A549 (cell line): Measurements from ENCODE around the gene PUS1. TPM values are rescaled to one million over a fixed set of nuclear protein-coding genes. Genes with fewer than 3 reads are reported as not detected.

Source experiments
- ATAC-seq, 2 experiments: fragments of 200-7000 bp in 1 of 2; fragments of >200 bp in 1 of 2; cut with Nextera tagmentation in 1 of 2; cut with Tn5 transposase in 1 of 2; 3 replicates each; pipeline versions ENCODE4 v1.8.0 to v1.9.1; 2018 to 2020; ENCODE audit warnings: mild to moderate bottlenecking in 1 of 2, moderate library complexity in 1 of 2
- CTCF ChIA-PET: fragments of 300-600 bp; sonication (Branson Sonifier 250); formaldehyde crosslinking; extraction: SDS; loops from one replicate; lab custom pipeline; 2021; ENCODE audit warnings: antibody characterized with exemption, inconsistent platforms; lab: Yijun Ruan, JAX
- POLR2A ChIA-PET: fragments of 350-600 bp; formaldehyde crosslinking; extraction: SDS; loops from one replicate; lab custom pipeline; 2021; ENCODE audit warnings: antibody characterized with exemption, inconsistent platforms; lab: Yijun Ruan, JAX
- DNase-seq, 2 experiments: peaks; one replicate each; pipeline versions ENCODE4 v3.0.0 to v3.0.0-alpha.2; 2011 to 2016; ENCODE audit warnings: low read depth in 1 of 2, low spot score in 1 of 2
- FAIRE-seq: peaks from 2 replicates; lab custom pipeline; 2011; peaks lifted over from hg19 to GRCh38; lab: Jason Lieb, UNC
- H3K27ac ChIP-seq, 2 experiments: fragments of >200 bp; sonication (Bioruptor Twin); formaldehyde crosslinking; 3 replicates each; pipeline ENCODE4 v1.5.1; 2016 to 2017
- H3K4me1 ChIP-seq: fragments of >200 bp; sonication (Bioruptor Twin); formaldehyde crosslinking; 3 replicates; pipeline ENCODE4 v1.6.1; 2016
- H3K4me2 ChIP-seq: fragments of >200 bp; sonication (Bioruptor Twin); formaldehyde crosslinking; 3 replicates; pipeline ENCODE4 v1.6.1; 2016
- H3K4me3 ChIP-seq: fragments of >200 bp; sonication (Bioruptor Twin); formaldehyde crosslinking; 3 replicates; pipeline ENCODE4 v1.5.1; 2016
- H3K9me3 ChIP-seq: fragments of >200 bp; sonication (Bioruptor Twin); formaldehyde crosslinking; 3 replicates; pipeline ENCODE4 v1.6.1; 2016
- BCL3 ChIP-seq: fragments of >200 bp; sonication (Bioruptor Twin); formaldehyde crosslinking; IDR thresholded peaks from 3 replicates; pipeline ENCODE4 v1.6.1; 2016
- CBX2 ChIP-seq: fragments of 200-600 bp; sonication (generic); IDR thresholded peaks from 2 replicates; pipeline ENCODE4 v1.6.1; 2016; ENCODE audit warnings: low read depth, mild to moderate bottlenecking, borderline replicate concordance
- CBX8 ChIP-seq: fragments of 200-600 bp; sonication (generic); IDR thresholded peaks from 2 replicates; pipeline ENCODE4 v1.6.1; 2016
- CHD4 ChIP-seq: fragments of 200-600 bp; sonication (generic); IDR thresholded peaks from 2 replicates; pipeline ENCODE4 v1.6.1; 2016; ENCODE audit warnings: antibody characterized with exemption, mild to moderate bottlenecking, borderline replicate concordance
- EHMT2 ChIP-seq: fragments of 200-600 bp; sonication (generic); IDR thresholded peaks from 2 replicates; pipeline ENCODE4 v1.6.1; 2016; ENCODE audit warnings: antibody characterized with exemption, low read depth, mild to moderate bottlenecking, moderate library complexity
- ELK1 ChIP-seq: fragments of 150-350 bp; IDR thresholded peaks from 2 replicates; pipeline ENCODE4 v1.6.1; 2014; ENCODE audit warnings: low read depth, mild to moderate bottlenecking, low read length
- EP300 ChIP-seq, 2 experiments: fragments of >200 bp; sonication (Bioruptor Twin); formaldehyde crosslinking; IDR thresholded peaks; 2 replicates in 1 of 2; 3 replicates in 1 of 2; pipeline ENCODE4 v1.6.1; 2016 to 2017
- FOSB ChIP-seq: fragments of 250-450 bp; sonication (Bioruptor Pico); IDR thresholded peaks from 2 replicates; pipeline ENCODE4 v1.5.0; 2020; ENCODE audit warnings: mild to moderate bottlenecking, moderate library complexity
- HDAC2 ChIP-seq: fragments of 200-600 bp; sonication (generic); IDR thresholded peaks from 2 replicates; pipeline ENCODE4 v1.6.1; 2016
- HEYL ChIP-seq: fragments of 250-450 bp; sonication (Bioruptor Pico); IDR thresholded peaks from 2 replicates; pipeline ENCODE4 v1.8.0; 2021; ENCODE audit warnings: mild to moderate bottlenecking, moderate library complexity
- HOXA7 ChIP-seq: fragments of 250-450 bp; sonication (Bioruptor Pico); IDR thresholded peaks from 2 replicates; pipeline ENCODE4 v1.5.0; 2020; ENCODE audit warnings: mild to moderate bottlenecking, moderate library complexity
- NPAS2 ChIP-seq: fragments of 250-450 bp; sonication (Bioruptor Pico); IDR thresholded peaks from 2 replicates; pipeline ENCODE4 v1.8.0; 2022; ENCODE audit warnings: mild to moderate bottlenecking, moderate library complexity, borderline replicate concordance
- PHF8 ChIP-seq: fragments of 200-600 bp; sonication (generic); IDR thresholded peaks from 2 replicates; pipeline ENCODE4 v1.6.1; 2016; ENCODE audit warnings: low read depth, mild to moderate bottlenecking, antibody characterized with exemption, moderate library complexity, borderline replicate concordance
- RAD21 ChIP-seq, 2 experiments: fragments of >200 bp in 1 of 2; sonication (Bioruptor Twin) in 1 of 2; formaldehyde crosslinking in 1 of 2; IDR thresholded peaks in 1 of 2; conservative IDR thresholded peaks in 1 of 2; 2 replicates in 1 of 2; 3 replicates in 1 of 2; pipeline ENCODE4 v1.6.1; 2012 to 2018; ENCODE audit warnings: inconsistent platforms in 1 of 2
- RARB ChIP-seq: fragments of 250-450 bp; sonication (Bioruptor Pico); IDR thresholded peaks from 2 replicates; pipeline ENCODE4 v1.8.0; 2021; ENCODE audit warnings: mild to moderate bottlenecking, moderate library complexity
- ZNF302 ChIP-seq: fragments of 250-450 bp; sonication (Bioruptor Pico); IDR thresholded peaks from 2 replicates; pipeline ENCODE4 v1.9.0; 2021; ENCODE audit warnings: inconsistent platforms, mild to moderate bottlenecking, moderate library complexity
- WGBS: methylation state at CpG from one replicate; pipeline ENCODE4 v1.1.6; 2017; ENCODE audit errors: missing lambda C conversion rate; 5-methylcytosine and 5-hydroxymethylcytosine counted together
- polyA plus RNA-seq, 4 experiments: library from polyadenylated mRNA; depleted of rRNA in 3 of 4; stranded (reverse); fragments of >200 nt; fragmentation: RNase III in 1 of 4; extraction: RNeasy Plus Mini Kit Qiagen cat#74134 plus additional on column Dnase treatment in 1 of 4; gene quantifications; 2 replicates in 3 of 4; 3 replicates in 1 of 4; pipeline ENCODE4 v1.2.3, GENCODE V29; 2011 to 2017
- TF ChIP-seq, protein P1 (sequence below): fragments of 450-650 bp; IDR thresholded peaks from 2 replicates; pipeline ENCODE4 v1.6.1; 2014; ENCODE audit warnings: antibody characterized with exemption
- TF ChIP-seq, protein P2 (sequence below): fragments of >200 bp; sonication (Bioruptor Twin); formaldehyde crosslinking; IDR thresholded peaks from 3 replicates; pipeline ENCODE4 v1.5.1; 2016
- TF ChIP-seq, protein P3 (sequence below): IDR thresholded peaks from 2 replicates; pipeline ENCODE4 v1.6.1; 2012

The PUS1 gene
- polyA plus RNA-seq, 2 of the 4 experiments (the other 2 are of a cell fraction), result 51.1 to 62.8 TPM

- peak overlapping the region; percentile 77 for H3K4me2 ChIP-seq
Measured at GRCh38 chr12:131927110-131928079, 1.7 kb upstream of the PUS1 start.

DNA sequence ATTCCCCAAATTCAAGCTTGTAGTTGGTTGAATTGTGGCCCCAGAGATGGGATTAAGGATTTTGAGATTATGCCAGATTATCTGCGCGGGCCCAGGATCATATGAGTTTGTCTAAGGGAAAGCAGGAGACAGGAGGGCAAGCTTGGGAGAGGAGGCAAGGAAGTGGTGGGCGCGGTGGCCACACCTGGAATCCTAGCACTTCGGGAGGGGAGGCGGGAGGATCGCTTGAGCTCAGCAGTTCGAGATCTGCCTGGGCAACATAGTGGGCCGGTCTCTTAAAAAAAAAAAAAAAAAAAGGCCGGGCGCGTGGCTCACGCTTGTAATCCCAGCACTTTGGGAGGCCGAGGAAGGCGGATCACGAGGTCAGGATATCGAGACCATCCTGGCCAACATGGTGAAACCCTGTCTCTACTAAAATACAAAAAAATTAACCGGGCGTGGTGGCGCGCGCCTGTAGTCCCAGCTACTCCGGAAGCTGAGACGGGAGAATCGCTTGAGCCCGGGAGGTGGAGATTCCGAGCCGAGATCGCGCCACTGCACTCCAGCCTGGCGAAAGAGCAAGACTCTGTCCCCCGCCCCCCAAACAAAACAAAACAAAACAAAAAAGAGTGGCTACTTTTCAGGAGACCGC, 881 bp upstream of the PUS1 start:
- peak; percentile 6 to 49; a peak in 5 of 6 replicates for ATAC-seq
- ChIA-PET CTCF (interaction anchor here (1.1 to 5.6 kb wide), 3 partner anchors 16 to 77 kb away, joined by 3 to 24 read pairs (median 3); no protein-coding TSS in a partner anchor), POLR2A (interaction anchor here (0.6 to 1.9 kb wide), 9 partner anchors 8 to 92 kb away, joined by 3 to 8 read pairs (median 4); no protein-coding TSS in a partner anchor)
- Histone ChIP-seq H3K4me3 (peak overlapping the region; percentile 78), H3K4me2 (peak overlapping the region; percentile 77), H3K9me3 (no peaks in the 10 kb centered on the region), H3K27ac (peak overlapping the region; percentile 98 to 99), H3K4me1 (peaks cover 29% of the 10 kb centered on the region)
- 27% methylated on average over 33 of the region's 33 CpGs for WGBS
- no peak for FAIRE-seq
- TF ChIP-seq HOXA7 (CRISPR knock-in tag) (no peak), HEYL (CRISPR knock-in tag) (no peak), ZNF302 (CRISPR knock-in tag) (no peak), BCL3 (no peak), PHF8 (no peak), ELK1 (no peak), FOSB (CRISPR knock-in tag) (no peak), RAD21 (conservative IDR thresholded peaks at IDR 0.05 in 1 of 2, IDR thresholded peaks at IDR 0.05 in 1 of 2) (no peak), RARB (CRISPR knock-in tag) (no peak), HDAC2 (no peak), EHMT2 (no peak), EP300 (IDR thresholded peaks at IDR 0.05) (no peak), NPAS2 (CRISPR knock-in tag) (no peak)
- peak in 1 of 2 experiments; percentile 46 for DNase-seq

More at GRCh38 chr12:131927110-131928079, 1.7 kb upstream of the PUS1 start:
- no peak overlapping the region for H3K4me3 ChIP-seq
- FAIRE-seq (no peak), ATAC-seq (0 out of 6 replicates have a peak, but pooled peaks of 1 of the 2 experiments have one; percentile 4), DNase-seq (no peak)
- WGBS, result 83% methylated on average over 21 of the region's 24 CpGs
- no peaks in the 10 kb centered on the region for H3K9me3 ChIP-seq
- CTCF ChIA-PET, result interaction anchor here (5.6 kb wide), 1 partner anchor 77 kb away, joined by 24 read pairs; no protein-coding TSS in a partner anchor
- peak overlapping the region; percentile 98 to 99 for H3K27ac ChIP-seq
- POLR2A ChIA-PET, result interaction anchor here (0.6 to 1.9 kb wide), 7 partner anchors 9 to 76 kb away, joined by 3 to 8 read pairs (median 4); no protein-coding TSS in a partner anchor
- TF ChIP-seq EHMT2, result no peak
- TF ChIP-seq, protein P1, sequence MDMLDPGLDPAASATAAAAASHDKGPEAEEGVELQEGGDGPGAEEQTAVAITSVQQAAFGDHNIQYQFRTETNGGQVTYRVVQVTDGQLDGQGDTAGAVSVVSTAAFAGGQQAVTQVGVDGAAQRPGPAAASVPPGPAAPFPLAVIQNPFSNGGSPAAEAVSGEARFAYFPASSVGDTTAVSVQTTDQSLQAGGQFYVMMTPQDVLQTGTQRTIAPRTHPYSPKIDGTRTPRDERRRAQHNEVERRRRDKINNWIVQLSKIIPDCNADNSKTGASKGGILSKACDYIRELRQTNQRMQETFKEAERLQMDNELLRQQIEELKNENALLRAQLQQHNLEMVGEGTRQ, result no peak
- TF ChIP-seq CBX2, result no peak
- TF ChIP-seq ZNF302 (CRISPR knock-in tag), result no peak
- TF ChIP-seq HOXA7 (CRISPR knock-in tag), result no peak
- TF ChIP-seq, protein P2, sequence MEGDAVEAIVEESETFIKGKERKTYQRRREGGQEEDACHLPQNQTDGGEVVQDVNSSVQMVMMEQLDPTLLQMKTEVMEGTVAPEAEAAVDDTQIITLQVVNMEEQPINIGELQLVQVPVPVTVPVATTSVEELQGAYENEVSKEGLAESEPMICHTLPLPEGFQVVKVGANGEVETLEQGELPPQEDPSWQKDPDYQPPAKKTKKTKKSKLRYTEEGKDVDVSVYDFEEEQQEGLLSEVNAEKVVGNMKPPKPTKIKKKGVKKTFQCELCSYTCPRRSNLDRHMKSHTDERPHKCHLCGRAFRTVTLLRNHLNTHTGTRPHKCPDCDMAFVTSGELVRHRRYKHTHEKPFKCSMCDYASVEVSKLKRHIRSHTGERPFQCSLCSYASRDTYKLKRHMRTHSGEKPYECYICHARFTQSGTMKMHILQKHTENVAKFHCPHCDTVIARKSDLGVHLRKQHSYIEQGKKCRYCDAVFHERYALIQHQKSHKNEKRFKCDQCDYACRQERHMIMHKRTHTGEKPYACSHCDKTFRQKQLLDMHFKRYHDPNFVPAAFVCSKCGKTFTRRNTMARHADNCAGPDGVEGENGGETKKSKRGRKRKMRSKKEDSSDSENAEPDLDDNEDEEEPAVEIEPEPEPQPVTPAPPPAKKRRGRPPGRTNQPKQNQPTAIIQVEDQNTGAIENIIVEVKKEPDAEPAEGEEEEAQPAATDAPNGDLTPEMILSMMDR, result no peak
- no peak for TF ChIP-seq ELK1
- no peak for TF ChIP-seq EP300 (IDR thresholded peaks at IDR 0.05)
- TF ChIP-seq, protein P3, sequence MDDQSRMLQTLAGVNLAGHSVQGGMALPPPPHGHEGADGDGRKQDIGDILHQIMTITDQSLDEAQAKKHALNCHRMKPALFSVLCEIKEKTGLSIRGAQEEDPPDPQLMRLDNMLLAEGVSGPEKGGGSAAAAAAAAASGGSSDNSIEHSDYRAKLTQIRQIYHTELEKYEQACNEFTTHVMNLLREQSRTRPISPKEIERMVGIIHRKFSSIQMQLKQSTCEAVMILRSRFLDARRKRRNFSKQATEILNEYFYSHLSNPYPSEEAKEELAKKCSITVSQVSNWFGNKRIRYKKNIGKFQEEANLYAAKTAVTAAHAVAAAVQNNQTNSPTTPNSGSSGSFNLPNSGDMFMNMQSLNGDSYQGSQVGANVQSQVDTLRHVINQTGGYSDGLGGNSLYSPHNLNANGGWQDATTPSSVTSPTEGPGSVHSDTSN, result no peak
- no peak for TF ChIP-seq HEYL (CRISPR knock-in tag)
- no peak for TF ChIP-seq CBX8
- TF ChIP-seq CHD4, result no peak
- H3K4me1 ChIP-seq, result peaks cover 26% of the 10 kb centered on the region
